H54 (cell line): ENCODE data around the gene CHST3.

ENCODE experiments used
- DNase-seq: peaks from one replicate; pipeline ENCODE4 v3.0.0; 2011; ENCODE audit warnings: low spot score, mixed read lengths; ENCODE audit not compliant: insufficient read length
- FAIRE-seq: peaks from 3 replicates; lab custom pipeline; 2011; peaks lifted over from hg19 to GRCh38; lab: Jason Lieb, UNC
- POLR2A ChIP-seq: IDR thresholded peaks from 2 replicates; pipeline ENCODE4 v1.6.1; 2011; ENCODE audit warnings: low read depth, mild to moderate bottlenecking, low read length

Gene CHST3

DNA sequence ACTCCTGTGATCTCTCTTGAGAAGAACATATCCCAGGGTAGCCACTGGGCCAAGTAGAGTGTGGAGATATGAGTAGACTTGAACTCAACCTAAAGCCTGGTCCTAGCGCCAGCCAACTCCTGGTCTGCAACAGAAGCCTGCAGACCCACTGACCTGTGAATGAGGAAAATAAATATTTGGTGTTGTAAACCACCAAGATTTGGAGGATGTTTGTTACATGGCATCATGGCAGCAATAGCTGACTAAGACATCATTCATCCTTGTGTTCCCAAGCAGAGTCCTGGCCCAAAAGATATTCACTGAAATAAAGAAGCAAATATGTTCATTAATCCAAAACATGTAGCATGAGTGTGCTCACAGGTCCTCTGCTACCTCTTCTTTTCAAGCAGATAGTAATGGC, 26.0 kb upstream of the CHST3 start:
- DNase-seq (no peak), FAIRE-seq (no peak)
- TF ChIP-seq POLR2A: no peak

DNA sequence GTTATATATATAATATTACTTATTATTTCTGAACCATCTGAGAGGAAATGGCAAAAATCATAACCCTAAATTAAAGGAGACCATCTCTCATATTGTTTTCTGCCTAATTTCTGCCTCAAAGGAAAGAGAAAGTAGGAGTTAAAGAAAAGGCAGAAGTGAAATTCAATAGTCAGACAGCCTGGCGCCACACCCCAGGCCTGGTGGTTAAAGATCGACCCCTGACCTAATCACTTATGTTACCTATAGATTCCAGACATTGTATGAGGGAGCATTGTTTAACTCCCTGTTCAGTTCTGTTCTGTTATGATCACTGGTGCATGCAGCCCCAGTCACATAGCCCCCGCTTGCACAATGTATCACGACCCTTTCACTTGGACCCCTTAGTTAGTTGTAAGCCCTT, 24.9 kb upstream of the CHST3 start:
- FAIRE-seq (no peak), DNase-seq (no peak)
- TF ChIP-seq POLR2A: no peak

DNA sequence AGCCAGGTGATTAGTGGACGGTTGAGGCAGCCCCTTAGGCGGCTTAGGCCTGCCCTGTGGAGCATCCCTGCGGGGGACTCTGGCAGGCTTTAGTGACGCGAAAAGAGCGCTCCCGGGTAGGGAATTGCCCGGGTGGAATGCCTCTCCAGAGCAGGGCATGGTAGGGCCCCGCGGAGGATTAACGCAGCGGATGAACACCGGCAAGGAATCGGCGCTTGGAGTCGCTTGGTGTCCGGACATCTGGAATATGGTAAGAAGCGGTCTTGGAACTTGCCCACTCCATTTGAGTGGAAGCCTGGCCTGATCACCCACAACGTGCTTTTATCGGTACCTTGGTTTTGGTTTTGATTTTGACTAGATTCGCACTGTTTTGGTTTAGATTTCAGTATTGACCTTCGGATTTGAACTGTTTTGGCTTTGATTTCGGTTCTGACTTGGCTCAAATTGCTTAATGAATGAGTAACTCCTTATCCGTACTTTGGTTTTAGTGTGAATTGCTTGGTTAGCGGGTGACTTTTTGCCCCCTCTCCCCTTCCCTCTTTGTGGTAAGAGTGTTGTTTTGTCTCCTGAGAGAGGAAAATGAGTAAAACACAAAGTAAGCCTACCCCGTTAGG, 24.2 kb upstream of the CHST3 start:
- FAIRE-seq (no peak), DNase-seq (no peak)
- no peak for TF ChIP-seq POLR2A

DNA sequence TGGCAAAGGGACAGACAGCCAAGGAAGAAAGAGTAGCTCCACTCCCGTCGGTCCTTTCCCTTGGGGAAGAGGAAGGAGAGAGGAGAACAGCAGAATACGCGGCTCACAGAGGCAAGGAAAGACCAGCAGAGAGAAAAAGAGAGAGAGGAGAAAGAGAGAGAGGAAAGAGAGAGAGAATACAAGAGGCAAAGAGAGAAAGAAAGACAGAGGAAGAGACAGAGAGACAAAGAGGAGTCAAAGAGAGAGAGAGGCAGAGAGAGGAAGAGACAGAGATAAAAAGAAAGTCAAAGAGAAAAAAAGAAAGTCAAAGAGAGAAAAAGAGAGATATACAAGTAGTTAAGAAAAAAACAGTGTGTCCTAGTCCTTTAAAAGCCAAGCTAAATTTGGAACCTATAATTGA, 23.4 kb upstream of the CHST3 start:
- TF ChIP-seq POLR2A: no peak
- FAIRE-seq (no peak), DNase-seq (no peak)

DNA sequence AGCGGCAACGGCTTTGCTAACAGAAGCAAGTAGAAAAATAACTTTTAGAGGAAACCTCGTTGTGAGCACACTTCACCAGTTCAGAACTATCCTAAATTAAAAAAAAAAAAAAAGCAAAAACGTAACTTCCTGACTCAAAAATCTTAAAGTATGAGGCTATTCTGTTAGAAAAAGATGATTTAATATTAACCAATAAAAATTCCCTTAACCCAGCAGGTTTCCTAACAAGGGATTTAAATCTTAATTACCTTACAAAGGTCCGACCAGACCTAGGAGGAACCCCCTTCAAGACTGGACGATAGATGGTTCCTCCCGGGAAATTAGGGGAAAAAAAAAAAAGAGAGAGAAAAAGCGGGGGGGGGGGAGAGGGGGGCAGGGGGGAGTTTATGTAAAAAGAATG, 22.9 kb upstream of the CHST3 start:
- no peak for DNase-seq
- no peak for FAIRE-seq
- TF ChIP-seq POLR2A: no peak

DNA sequence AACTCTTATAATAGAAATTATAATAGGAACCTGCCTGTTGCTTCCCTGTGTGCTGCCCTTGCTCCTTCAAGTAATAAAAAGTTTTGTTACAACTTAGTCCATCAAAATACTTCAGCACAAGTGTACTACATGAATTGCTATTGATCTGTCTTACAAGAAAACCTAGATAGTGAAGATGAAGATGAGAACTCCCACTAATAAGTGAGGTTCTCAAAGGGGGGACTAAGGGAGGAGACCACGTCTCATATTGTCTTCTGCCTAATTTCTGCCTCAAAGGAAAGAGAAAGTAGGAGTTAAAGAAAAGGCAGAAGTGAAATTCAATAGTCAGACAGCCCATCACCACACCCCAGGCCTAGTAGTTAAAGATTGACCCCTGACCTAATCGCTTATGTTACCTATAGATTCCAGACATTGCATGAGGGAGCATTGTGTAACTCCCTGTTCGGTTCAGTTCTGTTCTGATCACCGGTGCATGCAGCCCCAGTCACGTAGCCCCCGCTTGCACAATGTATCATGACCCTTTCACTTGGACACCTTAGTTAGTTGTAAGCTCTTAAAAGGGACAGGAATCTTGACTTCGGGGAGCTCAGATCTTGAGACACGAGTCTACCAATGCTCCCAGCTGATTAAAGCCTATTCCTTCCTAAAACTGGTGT, 18.2 kb upstream of the CHST3 start:
- FAIRE-seq: no peak
- TF ChIP-seq POLR2A: no peak

DNA sequence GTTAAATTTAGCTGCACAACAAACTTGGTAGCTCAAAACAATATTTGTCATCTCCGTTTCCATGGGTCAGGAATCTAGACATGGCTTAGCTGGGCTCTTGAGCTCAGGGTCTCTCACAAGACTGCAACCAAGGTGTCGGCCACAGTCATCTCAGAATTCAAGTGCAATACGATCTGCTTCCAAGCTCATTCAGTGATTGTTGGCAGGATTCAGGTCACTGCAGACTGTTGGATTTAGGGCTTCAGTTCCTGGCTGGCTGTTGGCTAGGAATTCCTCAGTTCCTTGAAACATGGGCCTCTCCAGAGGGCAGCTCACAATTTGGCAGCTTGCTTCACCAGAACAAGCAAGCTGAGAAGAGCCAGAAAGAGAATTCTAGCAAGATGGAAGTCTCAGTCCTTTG, 17.5 kb upstream of the CHST3 start:
- FAIRE-seq (no peak), DNase-seq (no peak)
- TF ChIP-seq POLR2A: no peak

More for the DNA sequence above, 18.2 kb upstream of the CHST3 start:
- no peak for DNase-seq

DNA sequence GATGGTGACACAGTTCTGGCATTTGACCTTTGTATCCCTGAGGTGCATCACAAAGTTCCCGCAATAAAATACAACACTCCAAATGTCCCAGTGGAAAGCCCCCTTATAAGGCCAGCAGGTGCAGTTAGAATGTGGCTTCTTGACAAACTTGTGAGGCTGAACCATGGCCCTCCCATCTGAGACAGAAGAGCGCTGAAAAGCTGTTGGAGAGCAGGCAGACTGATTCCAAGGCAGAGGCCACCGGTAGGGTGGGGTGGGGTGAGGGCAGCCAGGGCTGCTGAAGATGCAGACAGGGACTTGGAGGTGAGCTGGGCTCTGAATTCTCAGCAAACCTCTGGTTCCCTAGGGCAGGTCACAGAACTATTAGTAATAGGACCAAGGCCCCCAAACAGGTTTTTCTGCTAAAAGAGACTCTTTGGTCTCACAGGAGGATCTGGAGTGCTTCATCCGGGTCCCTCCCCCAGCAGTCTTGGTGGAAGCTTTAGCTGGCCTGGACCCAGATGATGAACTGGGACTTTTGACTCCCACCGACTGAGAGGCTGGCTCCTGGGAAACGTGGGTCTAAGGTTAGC, 15.6 kb upstream of the CHST3 start:
- no peak for DNase-seq
- TF ChIP-seq POLR2A: no peak
- FAIRE-seq: no peak

DNA sequence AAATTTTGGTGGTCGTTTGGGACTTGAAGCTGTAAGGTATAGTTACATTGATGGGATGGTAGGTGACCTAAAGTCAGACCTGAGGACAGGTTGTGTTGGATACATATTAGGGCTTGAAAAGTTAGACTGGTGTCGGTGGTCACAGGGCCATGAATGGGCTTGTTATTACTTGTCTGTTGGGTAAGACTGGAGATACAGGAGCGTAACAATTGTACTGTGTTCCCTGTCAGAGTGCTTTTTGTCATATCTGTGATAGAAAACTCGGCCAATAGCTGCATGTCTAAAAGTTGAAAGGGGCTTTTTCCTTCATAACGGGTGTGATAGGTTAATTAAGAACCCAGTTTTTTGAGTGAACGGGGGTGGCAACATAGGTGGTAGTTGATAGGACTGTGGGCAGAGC, 13.5 kb upstream of the CHST3 start:
- TF ChIP-seq POLR2A: no peak
- DNase-seq (no peak), FAIRE-seq (no peak)

DNA sequence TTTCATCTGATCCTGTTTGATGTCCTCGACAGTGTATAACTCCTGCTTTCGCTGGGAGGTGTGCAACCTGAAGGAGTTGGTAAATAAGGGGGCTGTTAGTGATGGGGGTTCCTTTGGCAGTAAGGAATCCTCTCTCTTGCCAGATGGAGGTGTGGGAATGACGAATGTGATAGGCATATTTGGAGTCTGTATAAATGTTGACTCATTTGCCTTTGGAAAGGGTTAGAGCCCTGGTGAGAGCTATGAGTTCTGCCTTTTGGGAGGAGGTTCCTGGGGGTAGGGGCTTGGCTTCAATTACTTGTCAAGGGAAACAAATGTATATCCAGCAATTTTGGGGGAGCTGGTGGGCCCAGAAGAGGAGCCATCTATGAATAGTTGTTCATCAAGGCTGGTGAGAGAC, 11.4 kb upstream of the CHST3 start:
- no peak for FAIRE-seq
- no peak for TF ChIP-seq POLR2A
- DNase-seq: no peak

DNA sequence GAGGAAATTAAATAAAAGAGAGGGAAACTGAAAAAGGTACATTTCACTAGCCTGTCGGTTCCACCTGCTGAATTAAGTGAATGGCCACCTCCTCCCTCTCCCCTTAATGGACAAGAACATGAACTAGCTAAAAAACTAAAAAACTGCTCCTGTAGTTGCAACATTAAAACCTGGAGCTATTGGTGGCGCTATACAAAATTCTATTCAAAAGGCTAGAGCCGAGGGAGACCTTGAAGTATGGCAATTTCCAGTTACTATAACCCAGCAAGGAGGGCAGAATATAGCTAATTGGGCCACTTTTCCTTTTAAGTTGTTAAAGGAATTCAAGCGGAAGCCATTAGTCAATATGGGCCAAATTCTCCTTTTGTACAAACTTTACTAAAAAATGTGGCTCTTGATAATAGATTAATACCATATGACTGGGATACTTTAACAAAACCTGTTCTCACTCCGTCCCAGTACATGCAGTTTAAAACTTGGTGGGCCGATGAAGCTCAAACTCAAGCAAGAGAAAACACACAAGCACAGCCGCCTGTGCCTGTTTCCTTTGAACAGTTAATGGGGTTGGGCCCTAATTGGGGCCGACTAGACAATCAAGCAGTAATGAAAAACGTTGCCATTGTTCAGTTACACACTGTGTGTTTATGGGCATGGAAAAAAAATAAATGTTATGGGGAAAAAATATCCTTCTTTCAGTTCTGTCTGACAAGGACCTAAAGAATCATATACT, 6.5 kb upstream of the CHST3 start:
- FAIRE-seq: no peak
- TF ChIP-seq POLR2A: no peak
- DNase-seq: no peak

DNA sequence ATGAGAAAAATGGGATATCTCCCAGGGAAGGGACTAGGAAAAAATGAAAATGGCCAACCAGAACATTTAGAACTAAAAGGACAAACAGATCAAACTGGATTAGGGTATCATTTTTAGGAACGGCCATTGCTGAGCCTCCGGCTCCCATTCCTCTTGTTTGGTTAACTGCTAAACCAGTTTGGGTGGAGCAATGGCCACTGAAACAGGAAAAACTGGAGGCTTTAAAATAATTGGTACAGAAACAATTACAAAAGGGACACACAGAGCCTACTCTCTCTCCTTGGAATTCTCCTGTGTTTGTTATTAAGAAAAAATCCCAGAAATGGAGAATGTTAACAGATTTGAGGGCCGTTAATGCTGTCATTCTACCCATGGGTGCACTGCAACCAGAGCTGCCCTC, 4.7 kb upstream of the CHST3 start:
- FAIRE-seq: no peak
- no peak for TF ChIP-seq POLR2A
- DNase-seq: no peak

DNA sequence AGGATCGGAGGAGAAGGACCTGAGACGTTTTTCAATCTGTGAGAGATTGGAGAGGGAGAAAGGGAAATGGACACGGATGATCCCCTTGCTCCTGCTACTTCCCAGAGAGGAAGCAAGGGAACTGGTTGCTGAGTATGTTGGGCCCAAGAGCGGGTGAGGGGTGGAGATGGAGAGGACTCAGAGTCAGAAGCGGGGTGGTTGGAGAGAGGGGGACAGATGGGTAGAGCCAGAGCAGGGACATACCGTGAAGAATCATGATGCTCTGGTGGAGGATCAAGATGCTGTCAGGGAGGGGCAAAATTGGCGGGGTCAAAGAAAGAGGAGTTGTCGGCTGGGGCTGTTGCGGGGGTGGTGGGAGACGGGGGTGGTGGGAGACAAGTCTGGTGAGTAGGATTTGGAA, 2.4 kb upstream of the CHST3 start:
- DNase-seq: no peak
- TF ChIP-seq POLR2A: no peak
- no peak for FAIRE-seq

DNA sequence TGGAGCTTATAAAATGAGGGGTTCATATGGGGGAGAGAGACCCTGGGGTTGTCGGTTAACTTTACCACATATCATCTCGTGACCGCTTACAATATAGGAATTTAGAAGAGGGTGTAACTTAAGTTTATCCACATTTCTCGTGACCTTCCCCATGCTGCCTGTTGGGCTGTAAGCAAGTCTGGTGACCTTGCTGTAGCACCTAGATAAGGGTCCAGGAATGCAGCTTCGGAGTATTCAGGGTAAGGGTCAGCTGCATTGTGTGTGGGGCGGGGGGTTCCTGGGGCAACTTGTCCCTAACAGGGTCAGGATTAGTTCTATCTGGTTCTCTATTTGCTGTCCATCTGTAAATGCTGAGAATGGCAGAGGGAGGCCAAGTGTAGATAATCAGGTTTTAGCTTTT, 1.3 kb upstream of the CHST3 start:
- TF ChIP-seq POLR2A: no peak
- DNase-seq: no peak
- no peak for FAIRE-seq
